ENCODE results near the gene SCCPDH.
A peak's percentile ranks its signal among the peaks of the same experiment; 100 is the strongest.
"Not testable (repeated sequence)": the region's sequence is repeated elsewhere in the genome, so short reads cannot be mapped to it uniquely, and the experiment has no call there.

The SCCPDH gene

GRCh38 chr1:246691622-246692495 lies 32.4 kb upstream of the SCCPDH start:
- TF ChIP-seq ELF4 (IDR thresholded peaks at IDR 0.05) (no peak), TARDBP (IDR thresholded peaks at IDR 0.05) (no peak), ZNF384 (IDR thresholded peaks at IDR 0.05) (no peak), L3MBTL2 (conservative IDR thresholded peaks at IDR 0.05) (no peak), CTBP1 (IDR thresholded peaks at IDR 0.05; ENCODE audit: borderline replicate concordance) (no peak), FOXK2 (IDR thresholded peaks at IDR 0.05) (no peak), FOXM1 (IDR thresholded peaks at IDR 0.05; ENCODE audit: borderline replicate concordance) (no peak), SP1 (IDR thresholded peaks at IDR 0.05) (no peak), SUZ12 (IDR thresholded peaks at IDR 0.05) (no peak), FOXA1 (IDR thresholded peaks at IDR 0.05) (no peak), ARNT (IDR thresholded peaks at IDR 0.05) (no peak), BHLHE40 (IDR thresholded peaks at IDR 0.05; ENCODE audit: borderline replicate concordance) (no peak), HDGF (IDR thresholded peaks at IDR 0.05; ENCODE audit: borderline replicate concordance) (no peak), LEF1 (IDR thresholded peaks at IDR 0.05; ENCODE audit: borderline replicate concordance) (no peak), NFRKB (IDR thresholded peaks at IDR 0.05) (no peak)
- CTCF ChIA-PET = no interaction called here
- POLR2A ChIA-PET = no interaction called here
- no peak for DNase-seq (ENCODE audit: extremely low spot score)

GRCh38 chr1:246694213-246694895 lies 29.9 kb upstream of the SCCPDH start:
- DNase-seq (ENCODE audit: extremely low spot score); CTCF ChIA-PET; POLR2A ChIA-PET: not testable (repeated sequence)

- ChIA-PET CTCF (no interaction called here), POLR2A (no interaction called here)
- DNase-seq (ENCODE audit: extremely low spot score) = no peak
- TF ChIP-seq ZNF384 (IDR thresholded peaks at IDR 0.05) (no peak), FOXA1 (IDR thresholded peaks at IDR 0.05) (no peak), TARDBP (IDR thresholded peaks at IDR 0.05) (no peak), SUZ12 (IDR thresholded peaks at IDR 0.05) (no peak), HDGF (IDR thresholded peaks at IDR 0.05; ENCODE audit: borderline replicate concordance) (no peak), BHLHE40 (IDR thresholded peaks at IDR 0.05; ENCODE audit: borderline replicate concordance) (no peak), FOXM1 (IDR thresholded peaks at IDR 0.05; ENCODE audit: borderline replicate concordance) (no peak), ARNT (IDR thresholded peaks at IDR 0.05) (no peak), CTBP1 (IDR thresholded peaks at IDR 0.05; ENCODE audit: borderline replicate concordance) (no peak), SP1 (IDR thresholded peaks at IDR 0.05) (no peak), ELF4 (IDR thresholded peaks at IDR 0.05) (no peak)
Observed at GRCh38 chr1:246695136-246695535, 29.1 kb upstream of the SCCPDH start.

GRCh38 chr1:246695666-246696065 lies 28.5 kb upstream of the SCCPDH start:
- TF ChIP-seq FOXM1 (IDR thresholded peaks at IDR 0.05; ENCODE audit: borderline replicate concordance) (no peak), ARNT (IDR thresholded peaks at IDR 0.05) (no peak), ZNF384 (IDR thresholded peaks at IDR 0.05) (no peak), ELF4 (IDR thresholded peaks at IDR 0.05) (no peak), FOXA1 (IDR thresholded peaks at IDR 0.05) (no peak), SUZ12 (IDR thresholded peaks at IDR 0.05) (no peak), CTBP1 (IDR thresholded peaks at IDR 0.05; ENCODE audit: borderline replicate concordance) (no peak)
- POLR2A ChIA-PET = no interaction called here
- CTCF ChIA-PET = no interaction called here
- DNase-seq (ENCODE audit: extremely low spot score) = no peak

GRCh38 chr1:246698466-246699094 lies 25.6 kb upstream of the SCCPDH start:
- no peak for TF ChIP-seq SP1 (IDR thresholded peaks at IDR 0.05)
- TF ChIP-seq HDGF (IDR thresholded peaks at IDR 0.05; ENCODE audit: borderline replicate concordance) = no peak
- TF ChIP-seq ARNT (IDR thresholded peaks at IDR 0.05) = no peak
- no peak for TF ChIP-seq ELF4 (IDR thresholded peaks at IDR 0.05)
- TF ChIP-seq TARDBP (IDR thresholded peaks at IDR 0.05) = no peak
- no peak for TF ChIP-seq L3MBTL2 (conservative IDR thresholded peaks at IDR 0.05)
- TF ChIP-seq SUZ12 (IDR thresholded peaks at IDR 0.05) = no peak
- no peak for TF ChIP-seq FOXK2 (IDR thresholded peaks at IDR 0.05)
- no peak for TF ChIP-seq FOXM1 (IDR thresholded peaks at IDR 0.05; ENCODE audit: borderline replicate concordance)
- no peak for TF ChIP-seq ZNF384 (IDR thresholded peaks at IDR 0.05)
- TF ChIP-seq NFRKB (IDR thresholded peaks at IDR 0.05) = no peak
- TF ChIP-seq BHLHE40 (IDR thresholded peaks at IDR 0.05; ENCODE audit: borderline replicate concordance) = no peak
- TF ChIP-seq CTBP1 (IDR thresholded peaks at IDR 0.05; ENCODE audit: borderline replicate concordance) = no peak
- no peak for TF ChIP-seq LEF1 (IDR thresholded peaks at IDR 0.05; ENCODE audit: borderline replicate concordance)
- DNase-seq (ENCODE audit: extremely low spot score) = no peak
- POLR2A ChIA-PET = no interaction called here
- CTCF ChIA-PET = no interaction called here

- DNase-seq (ENCODE audit: extremely low spot score) = peak; percentile 76
- CTCF ChIA-PET = no interaction called here
- TF ChIP-seq PKNOX1 (IDR thresholded peaks at IDR 0.05) = peak; percentile 73
- TF ChIP-seq FOXA1 (IDR thresholded peaks at IDR 0.05) = no peak
- POLR2A ChIA-PET = no interaction called here
Observed at GRCh38 chr1:246699095-246699735, 25.0 kb upstream of the SCCPDH start.

GRCh38 chr1:246703581-246703980 lies 20.6 kb upstream of the SCCPDH start:
- TF ChIP-seq NFRKB (IDR thresholded peaks at IDR 0.05) (no peak), LEF1 (IDR thresholded peaks at IDR 0.05; ENCODE audit: borderline replicate concordance) (no peak), BHLHE40 (IDR thresholded peaks at IDR 0.05; ENCODE audit: borderline replicate concordance) (no peak), FOXK2 (IDR thresholded peaks at IDR 0.05) (no peak), SUZ12 (IDR thresholded peaks at IDR 0.05) (no peak), ARNT (IDR thresholded peaks at IDR 0.05) (no peak), HDGF (IDR thresholded peaks at IDR 0.05; ENCODE audit: borderline replicate concordance) (no peak), ELF4 (IDR thresholded peaks at IDR 0.05) (no peak), FOXM1 (IDR thresholded peaks at IDR 0.05; ENCODE audit: borderline replicate concordance) (no peak), ZNF384 (IDR thresholded peaks at IDR 0.05) (no peak), FOXA1 (IDR thresholded peaks at IDR 0.05) (no peak)
- CTCF ChIA-PET = no interaction called here
- POLR2A ChIA-PET = no interaction called here
- DNase-seq (ENCODE audit: extremely low spot score) = no peak

Data from HEK293T (cell line).